Lung (tissue), 12 donors: ENCODE measurements around the gene IVD. TPM values are rescaled to one million over a fixed set of nuclear protein-coding genes. Genes with fewer than 3 reads are reported as not detected.

Source experiments
- ATAC-seq: fragments of 200-7000 bp; cut with Tn5 transposase; one replicate; pipeline ENCODE4 v1.9.1; 2020; ENCODE audit warnings: moderate number of reproducible peaks; ENCODE audit not compliant: insufficient read depth, low FRiP score
- DNase-seq, 3 donors: peaks; one replicate each; pipeline ENCODE4 v3.0.0-alpha.2; 2013 to 2017
- H3K27ac ChIP-seq, 2 donors: one replicate each; pipeline ENCODE4 v1.5.1; 2013; ENCODE audit warnings: mild to moderate bottlenecking in 2 of 2, moderate library complexity in 2 of 2, control low read depth in 1 of 2, inconsistent platforms in 1 of 2, low read depth in 1 of 2, low read length in 1 of 2
- H3K27me3 ChIP-seq, 3 donors: one replicate each; pipeline ENCODE4 v1.5.1; 2013; ENCODE audit warnings: low read length in 2 of 3; ENCODE audit not compliant: control insufficient read depth in 3 of 3, insufficient read depth in 3 of 3
- H3K36me3 ChIP-seq, 4 donors: one replicate each; pipeline ENCODE4 v1.5.1; 2013; ENCODE audit warnings: low read length in 4 of 4, mild to moderate bottlenecking in 1 of 4, moderate library complexity in 1 of 4; ENCODE audit not compliant: control insufficient read depth in 4 of 4, insufficient read depth in 4 of 4
- H3K4me1 ChIP-seq, 5 donors: one replicate each; pipeline ENCODE4 v1.5.1; 2013; ENCODE audit warnings: low read length in 5 of 5, mild to moderate bottlenecking in 2 of 5, moderate library complexity in 1 of 5; ENCODE audit not compliant: control insufficient read depth in 5 of 5, insufficient read depth in 5 of 5
- H3K4me3 ChIP-seq: one replicate; pipeline ENCODE4 v1.5.1; 2013; ENCODE audit warnings: mild to moderate bottlenecking, control low read depth, moderate library complexity
- H3K9ac ChIP-seq, 2 donors: one replicate each; pipeline ENCODE4 v1.5.1; 2013; ENCODE audit warnings: low read length in 2 of 2, control low read depth in 1 of 2; ENCODE audit not compliant: insufficient read depth in 1 of 2
- H3K9me3 ChIP-seq, 4 donors: one replicate each; pipeline ENCODE4 v1.5.1; 2013; ENCODE audit warnings: low read length in 3 of 4, mild to moderate bottlenecking in 1 of 4, moderate library complexity in 1 of 4; ENCODE audit not compliant: control insufficient read depth in 4 of 4, insufficient read depth in 3 of 4
- CTCF ChIP-seq: IDR thresholded peaks from 2 replicates; pipeline ENCODE4 v1.5.1; 2012; ENCODE audit warnings: mild to moderate bottlenecking; ENCODE audit errors: control extremely low read depth, extremely low read depth
- WGBS, 2 donors: extraction: QIAGEN DNeasy Blood & Tissue Kit; methylation state at CpG; one replicate each; pipeline ENCODE4 v1.1.7; 2013; 5-methylcytosine and 5-hydroxymethylcytosine counted together
- polyA plus RNA-seq, 2 donors: library from polyadenylated mRNA; stranded (reverse); fragments of 200-250 nt; gene quantifications; one replicate each; pipeline ENCODE4 v1.2.1, GENCODE V29; 2013
- total RNA-seq, 2 donors: library from RNA; depleted of rRNA in 1 of 2; stranded (reverse); fragments of >200 nt in 1 of 2; gene quantifications; one replicate each; pipeline ENCODE4 v1.2.1, GENCODE V29; 2014 to 2021
- donor health status: control.
- donor health status: control.
- donor health status: Bipolar disorder and iron deficiency.
- donor health status: healthy.
- donor health status: DM: yes; HTN: yes; CAD: no.

IVD gene
- total and polyA plus RNA-seq, 4 donors: 41.4 to 87.8 (median 49.3) TPM

GRCh38 chr15:40365624-40366456, 39.8 kb upstream of the IVD start:
- ATAC-seq (no peak), DNase-seq (no peak)
- H3K27ac ChIP-seq: peak overlapping the region in 1 of 2 donors; percentile 51
- peaks cover 0 to 13% (median 0%) of the 10 kb centered on the region in 5 donors for H3K4me1 ChIP-seq
- WGBS, 2 donors: 87 to 90% methylated on average over 11 of the region's 11 CpGs
- H3K9ac ChIP-seq: no peak overlapping the region
- H3K4me3 ChIP-seq: no peak overlapping the region
- H3K9me3 ChIP-seq: no peaks in the 10 kb centered on the region
- H3K36me3 ChIP-seq: no peaks in the 10 kb centered on the region
- TF ChIP-seq CTCF: no peak
- H3K27me3 ChIP-seq: peaks cover 0 to 7% (median 0%) of the 10 kb centered on the region in 3 donors

GRCh38 chr15:40366457-40367370, 38.9 kb upstream of the IVD start:
- H3K4me1 ChIP-seq: peaks cover 0 to 13% (median 0%) of the 10 kb centered on the region in 5 donors
- peaks cover 0 to 7% (median 0%) of the 10 kb centered on the region in 3 donors for H3K27me3 ChIP-seq
- no peaks in the 10 kb centered on the region for H3K36me3 ChIP-seq
- no peaks in the 10 kb centered on the region for H3K9me3 ChIP-seq
- TF ChIP-seq CTCF: no peak
- H3K27ac ChIP-seq: peak overlapping the region in 1 of 2 donors; percentile 78
- DNase-seq (no peak), ATAC-seq (no peak)
- H3K4me3 ChIP-seq: no peak overlapping the region
- H3K9ac ChIP-seq: no peak overlapping the region
- 93 to 94% methylated on average over 14 of the region's 14 CpGs for WGBS, 2 donors

- TF ChIP-seq CTCF: no peak
Measured at GRCh38 chr15:40367371-40367685, 38.3 kb upstream of the IVD start.

More at GRCh38 chr15:40367371-40367685, 38.3 kb upstream of the IVD start:
- Histone ChIP-seq H3K27me3 (peaks cover 0 to 2% (median 0%) of the 10 kb centered on the region in 3 donors), H3K36me3 (no peaks in the 10 kb centered on the region), H3K27ac (peak overlapping the region in 1 of 2 donors; percentile 78), H3K9ac (no peak overlapping the region), H3K4me3 (no peak overlapping the region), H3K9me3 (no peaks in the 10 kb centered on the region), H3K4me1 (peaks cover 0 to 13% (median 0%) of the 10 kb centered on the region in 5 donors)
- no peak for ATAC-seq
- no peak for DNase-seq
- 69 to 72% methylated on average over 5 of the region's 5 CpGs for WGBS, 2 donors
